HG03521 (cell line): Measurements from ENCODE around the gene NKX1-1.

ENCODE experiments used
- ATAC-seq: cut with Tn5 transposase; IDR thresholded peaks from one replicate; pipeline ENCODE4 v1.9.1; 2021; ENCODE audit warnings: mild to moderate bottlenecking, moderate library complexity; ENCODE audit not compliant: unreplicated experiment

The NKX1-1 gene

DNA sequence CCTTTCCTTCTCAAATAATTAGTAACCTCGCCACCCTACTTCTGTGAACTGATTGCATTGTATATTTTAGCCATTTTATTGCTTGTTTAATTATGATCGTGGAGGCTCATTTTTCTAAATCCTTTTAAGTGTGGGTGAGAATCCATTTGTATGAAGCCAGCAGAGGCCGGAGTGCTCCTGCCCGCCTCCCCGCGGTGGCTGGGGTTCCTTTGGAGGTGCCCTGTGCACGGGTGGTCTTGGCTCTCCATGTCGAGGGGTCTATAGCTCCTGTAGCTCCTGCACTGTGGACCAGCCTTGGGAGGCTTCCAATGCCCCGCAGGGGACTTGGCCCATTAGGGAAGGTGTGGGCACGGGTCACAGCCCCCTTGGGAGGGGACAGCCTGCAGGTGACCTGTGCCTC is 44.2 kb downstream of the NKX1-1 start:
- no peak for ATAC-seq

DNA sequence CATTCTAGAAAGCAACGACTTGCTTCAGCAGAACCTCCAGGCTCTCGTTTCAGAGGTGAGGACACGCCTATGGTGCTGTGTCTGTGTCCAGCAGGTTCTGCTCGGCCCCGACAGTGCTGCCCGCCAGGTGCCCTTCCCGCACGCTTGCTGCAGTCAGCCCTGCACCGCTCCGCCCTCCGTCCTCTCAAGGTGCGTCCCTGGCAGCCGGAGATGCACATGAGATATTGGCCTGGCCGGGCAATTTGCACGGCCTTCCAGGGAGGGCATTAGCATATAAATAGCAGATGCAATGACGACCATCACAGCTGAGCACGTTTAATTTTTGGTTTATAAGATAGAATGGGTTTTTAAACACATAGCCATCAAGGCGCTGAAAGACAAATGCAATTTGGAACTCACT is 44.8 kb downstream of the NKX1-1 start:
- ATAC-seq: no peak

DNA sequence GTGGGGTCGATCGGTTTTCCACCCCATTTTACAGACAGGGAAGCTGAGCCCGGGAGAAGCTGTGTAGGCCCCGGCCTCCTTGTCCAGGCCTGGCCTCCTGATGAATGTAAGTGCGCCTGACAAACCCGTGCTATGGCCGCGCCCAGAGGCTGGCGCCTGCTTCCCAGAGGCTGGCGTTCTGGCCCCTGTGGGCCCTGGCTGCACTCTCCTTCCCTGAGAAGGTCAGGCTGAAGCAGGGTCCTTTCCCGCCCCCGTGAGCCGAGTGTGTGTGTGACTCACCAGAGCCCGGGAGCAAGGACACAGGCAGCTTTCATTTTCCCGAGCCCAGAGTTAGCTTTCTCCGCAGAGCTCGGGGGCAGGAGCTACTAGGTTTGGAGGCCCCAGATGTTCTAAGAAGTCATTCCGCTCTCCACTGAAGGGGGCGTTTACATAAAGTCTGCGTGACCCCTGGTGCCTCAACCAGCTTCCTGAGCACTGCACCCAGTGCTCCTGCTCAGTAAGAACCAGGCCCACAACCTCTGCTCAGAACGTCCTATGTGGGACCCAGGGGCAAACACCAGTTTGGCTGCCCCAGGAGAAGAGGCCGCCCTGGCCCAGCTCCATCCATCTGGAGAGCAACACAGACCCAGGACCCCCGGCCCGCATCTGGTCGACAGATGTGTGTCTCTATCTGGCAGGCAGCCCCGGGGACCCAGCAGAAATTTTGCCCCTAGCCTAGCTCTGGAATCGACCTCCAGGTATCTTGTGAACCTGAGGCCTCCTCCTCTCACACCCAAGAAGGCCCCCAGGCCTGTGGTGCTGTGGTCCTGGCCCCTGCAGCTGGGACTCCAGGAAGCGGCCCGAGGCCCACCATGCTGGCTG is 45.6 kb downstream of the NKX1-1 start:
- ATAC-seq: no peak

DNA sequence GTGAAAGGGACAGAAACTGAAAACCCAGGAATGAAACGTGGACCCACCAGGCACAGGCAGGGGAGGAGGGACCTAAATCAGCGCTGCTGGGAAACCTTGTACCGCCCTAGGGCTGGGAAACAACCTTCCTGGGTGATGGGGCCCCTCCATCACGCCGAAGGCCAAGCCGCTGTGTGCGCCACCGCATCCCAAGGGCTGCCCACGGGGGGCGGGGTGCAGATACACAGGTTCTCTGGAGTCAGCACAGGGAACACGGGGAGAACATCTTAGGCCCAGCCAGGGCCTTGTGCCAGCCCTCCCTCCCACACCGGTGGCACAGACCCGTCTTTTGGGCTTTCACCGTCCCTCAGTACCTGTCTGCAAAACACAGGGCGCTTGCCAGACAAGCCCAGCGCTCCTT is 46.3 kb downstream of the NKX1-1 start:
- ATAC-seq: no peak

DNA sequence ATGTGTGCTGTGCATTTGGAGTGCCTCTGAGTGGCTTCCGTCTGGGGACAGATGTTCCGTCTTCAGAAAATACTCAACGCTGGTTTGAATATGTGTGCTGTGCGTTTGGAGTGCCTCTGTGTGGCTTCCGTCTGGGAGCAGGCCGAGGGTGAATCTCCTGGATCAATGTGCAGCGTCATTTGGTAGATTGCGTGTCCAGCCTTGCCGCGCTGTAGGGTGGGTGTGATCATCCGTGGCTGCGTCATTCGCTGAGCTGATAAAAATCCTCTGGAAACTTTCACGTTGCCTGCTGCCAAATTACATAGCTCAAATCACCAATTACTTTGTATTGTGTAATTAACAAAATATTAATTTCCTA is 47.1 kb downstream of the NKX1-1 start:
- ATAC-seq: no peak

DNA sequence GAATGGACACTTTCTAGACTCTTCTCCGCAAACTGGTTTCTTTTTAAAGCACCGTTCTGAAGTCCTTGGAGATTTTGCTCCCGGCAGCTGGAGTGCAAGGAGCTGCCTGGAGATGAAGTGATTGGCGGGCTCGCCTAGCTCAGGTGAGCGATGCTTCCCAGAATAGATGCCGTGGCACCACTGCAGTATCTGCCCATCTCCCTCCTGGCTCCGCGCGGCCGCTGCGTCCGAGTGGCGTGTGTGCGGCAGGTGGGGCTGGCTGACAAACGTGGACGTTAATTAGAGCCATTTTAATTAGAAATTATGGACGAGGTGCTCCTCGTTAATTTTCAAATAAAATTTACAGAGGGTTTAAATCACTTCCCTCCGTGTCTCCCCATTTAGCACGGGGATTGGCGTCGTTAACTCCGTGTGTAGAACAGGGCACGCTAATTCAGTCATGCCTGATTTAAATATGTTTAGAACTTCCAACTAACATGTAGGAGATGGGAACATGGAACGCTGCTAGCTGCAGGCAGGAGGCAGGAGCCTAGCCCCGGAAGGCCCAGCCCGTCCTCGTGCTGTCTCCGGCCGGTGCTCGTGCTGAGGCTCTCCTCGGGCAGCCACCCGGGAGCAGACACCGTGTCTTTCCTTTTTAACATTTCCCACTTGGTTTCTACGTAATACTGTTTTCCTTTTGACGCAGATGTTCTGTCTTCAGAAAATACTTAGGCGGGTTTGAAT is 47.7 kb downstream of the NKX1-1 start:
- ATAC-seq: no peak

DNA sequence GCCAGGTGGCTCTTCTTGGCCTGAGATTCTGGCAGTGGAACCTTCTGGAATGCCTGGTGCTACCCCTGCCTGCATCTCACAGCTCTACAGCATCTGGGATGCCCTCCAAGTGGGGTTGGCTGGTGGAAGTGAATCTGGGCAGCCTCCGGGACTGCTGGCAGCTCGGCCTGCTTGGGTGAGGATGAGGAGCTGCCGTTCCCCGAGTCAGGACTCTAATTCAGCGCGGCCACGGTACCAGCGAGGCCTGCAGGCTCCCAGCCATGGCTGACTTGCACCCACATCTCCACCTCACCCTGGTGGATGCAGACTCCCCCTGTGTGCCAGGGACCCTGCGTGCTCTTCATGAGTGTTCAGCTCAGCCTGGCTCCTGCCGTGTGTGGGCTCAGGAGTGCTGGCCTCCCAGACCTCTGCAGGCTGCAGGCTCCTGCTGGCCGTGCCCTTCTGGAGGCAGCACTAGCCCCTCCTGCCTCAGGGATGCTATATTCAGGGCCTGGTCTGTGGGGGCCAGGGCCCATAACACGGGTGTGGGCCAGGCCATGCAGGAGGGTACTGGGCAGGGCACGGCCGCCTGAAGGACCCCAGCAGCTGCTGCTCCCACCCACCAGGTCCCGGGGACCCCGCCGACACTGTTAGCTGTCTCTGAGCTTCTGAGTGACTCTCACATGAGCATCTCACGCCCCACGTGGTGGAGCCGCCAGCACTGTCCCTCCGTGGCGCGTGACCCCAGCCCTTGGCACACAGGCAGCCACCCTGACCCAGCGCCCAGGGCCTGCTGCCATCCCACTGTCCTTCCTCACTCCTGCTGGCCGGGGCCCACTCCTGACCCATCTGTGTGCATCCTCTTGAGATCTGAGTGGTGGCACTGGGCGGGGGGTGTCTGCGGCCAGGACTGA is 48.6 kb downstream of the NKX1-1 start:
- no peak for ATAC-seq

DNA sequence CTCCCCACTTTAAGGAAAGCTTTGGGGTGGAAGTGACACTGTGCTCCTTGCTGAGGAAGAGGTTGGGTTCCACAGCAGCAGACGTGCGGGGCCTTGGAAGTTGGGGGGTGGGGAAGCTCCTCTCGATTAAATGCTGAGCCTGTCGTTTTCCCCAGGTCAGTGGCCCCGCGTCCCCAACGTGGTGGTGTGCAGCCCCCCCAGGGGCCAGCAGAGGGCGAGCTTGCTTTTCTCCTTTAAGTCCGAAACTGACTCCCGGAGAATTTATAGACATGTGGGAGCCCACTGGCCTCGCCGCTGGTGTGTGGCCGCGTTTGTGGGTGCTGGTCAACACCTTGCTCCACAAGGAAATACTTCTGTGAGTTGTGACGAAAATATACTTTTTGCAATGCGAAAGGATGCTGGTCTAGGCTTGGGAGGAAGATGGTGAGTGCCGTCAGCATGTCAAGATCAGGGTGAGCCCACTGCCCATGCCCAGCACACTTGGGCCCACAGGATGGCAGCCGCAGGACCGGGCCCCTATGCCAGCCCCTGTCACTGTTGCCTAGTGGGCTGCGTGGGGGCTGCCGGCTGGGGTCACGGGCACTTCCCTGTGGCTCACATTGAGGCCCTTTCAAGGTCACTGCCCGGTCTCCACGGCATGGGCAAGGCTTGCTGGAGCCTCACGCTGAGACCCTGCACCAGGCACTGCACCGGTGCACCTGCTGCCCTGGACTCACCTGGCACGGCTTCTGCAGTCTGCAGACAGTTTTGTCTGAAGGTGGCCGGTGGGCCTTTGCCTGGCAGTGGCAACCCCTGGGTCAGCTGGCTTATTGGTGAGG is 49.9 kb downstream of the NKX1-1 start:
- no peak for ATAC-seq

DNA sequence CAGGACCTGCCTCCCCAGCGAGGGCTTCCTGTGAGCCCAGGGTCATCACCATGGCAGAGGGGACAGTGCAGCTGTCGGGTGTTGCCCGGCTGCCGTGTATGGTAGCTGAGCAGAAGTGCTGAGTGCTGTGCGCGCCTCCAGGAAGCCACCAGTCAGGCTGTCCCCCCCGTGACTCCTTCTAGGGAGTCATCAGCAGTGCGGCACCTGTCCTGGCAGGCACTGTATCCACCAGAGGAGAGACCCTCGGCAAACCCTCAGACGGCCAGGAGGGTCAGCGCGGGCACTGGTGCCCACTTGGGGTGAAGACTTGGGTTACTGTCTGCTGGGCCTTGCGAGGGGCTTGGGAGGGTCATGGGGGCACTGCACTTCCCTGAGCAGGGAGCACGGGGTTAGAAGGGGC is 50.9 kb downstream of the NKX1-1 start:
- no peak for ATAC-seq

DNA sequence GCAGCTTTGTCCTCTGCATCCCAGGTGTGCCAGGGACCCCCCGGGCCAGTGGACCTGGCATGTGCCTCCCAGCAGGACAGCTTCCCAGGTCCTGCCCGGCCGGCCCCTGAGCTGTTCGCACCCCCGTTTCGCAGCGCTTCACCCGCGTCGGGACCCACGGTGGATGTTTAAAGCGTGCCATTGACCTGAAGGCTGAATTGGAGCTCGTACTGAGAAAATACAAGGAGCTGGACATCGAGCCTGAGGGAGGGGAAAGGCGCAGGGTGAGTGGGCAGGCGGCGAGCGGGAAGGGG is 51.3 kb downstream of the NKX1-1 start:
- ATAC-seq: no peak

DNA sequence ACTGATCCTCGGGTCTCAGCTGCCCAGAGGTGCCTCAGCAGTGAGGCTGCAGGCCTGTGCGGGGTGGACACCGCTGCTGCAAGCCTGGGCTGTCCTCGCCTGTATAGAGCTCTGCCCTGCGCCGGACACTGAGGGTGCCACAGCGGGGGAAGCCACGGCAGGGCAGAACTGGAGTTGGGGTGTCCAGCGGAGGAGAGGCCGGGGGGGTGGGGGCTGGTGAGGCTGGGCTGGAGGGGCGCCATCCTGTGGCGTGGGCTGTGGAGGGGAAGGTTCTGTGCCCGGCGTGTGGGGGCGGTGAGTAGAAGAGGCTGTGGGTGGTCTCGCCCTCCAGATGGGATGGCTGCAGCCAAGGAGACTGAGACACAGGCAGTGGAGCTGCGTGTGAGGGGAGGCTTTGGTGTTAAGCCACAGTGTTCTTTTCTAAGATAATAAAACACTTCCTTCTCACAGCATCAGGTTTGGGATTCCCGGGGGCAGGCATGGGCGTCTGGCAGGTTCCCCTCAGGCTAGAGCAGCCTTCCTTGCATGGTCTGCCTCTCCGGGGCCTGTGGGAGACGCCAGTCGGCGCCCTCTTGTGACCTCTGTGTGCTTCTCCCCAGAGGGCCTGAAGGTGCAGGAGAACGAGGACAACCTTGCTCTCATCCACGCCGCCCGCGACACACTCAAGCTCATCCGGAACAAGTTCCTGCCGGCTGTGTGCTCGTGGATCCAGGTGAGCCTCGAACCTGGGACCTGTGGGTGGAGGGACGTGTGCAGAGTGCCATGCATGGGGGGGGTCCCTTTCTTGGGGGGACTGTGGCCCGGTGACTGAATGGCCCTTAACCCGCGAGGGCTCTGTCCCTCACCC is 51.9 kb downstream of the NKX1-1 start:
- ATAC-seq: no peak

DNA sequence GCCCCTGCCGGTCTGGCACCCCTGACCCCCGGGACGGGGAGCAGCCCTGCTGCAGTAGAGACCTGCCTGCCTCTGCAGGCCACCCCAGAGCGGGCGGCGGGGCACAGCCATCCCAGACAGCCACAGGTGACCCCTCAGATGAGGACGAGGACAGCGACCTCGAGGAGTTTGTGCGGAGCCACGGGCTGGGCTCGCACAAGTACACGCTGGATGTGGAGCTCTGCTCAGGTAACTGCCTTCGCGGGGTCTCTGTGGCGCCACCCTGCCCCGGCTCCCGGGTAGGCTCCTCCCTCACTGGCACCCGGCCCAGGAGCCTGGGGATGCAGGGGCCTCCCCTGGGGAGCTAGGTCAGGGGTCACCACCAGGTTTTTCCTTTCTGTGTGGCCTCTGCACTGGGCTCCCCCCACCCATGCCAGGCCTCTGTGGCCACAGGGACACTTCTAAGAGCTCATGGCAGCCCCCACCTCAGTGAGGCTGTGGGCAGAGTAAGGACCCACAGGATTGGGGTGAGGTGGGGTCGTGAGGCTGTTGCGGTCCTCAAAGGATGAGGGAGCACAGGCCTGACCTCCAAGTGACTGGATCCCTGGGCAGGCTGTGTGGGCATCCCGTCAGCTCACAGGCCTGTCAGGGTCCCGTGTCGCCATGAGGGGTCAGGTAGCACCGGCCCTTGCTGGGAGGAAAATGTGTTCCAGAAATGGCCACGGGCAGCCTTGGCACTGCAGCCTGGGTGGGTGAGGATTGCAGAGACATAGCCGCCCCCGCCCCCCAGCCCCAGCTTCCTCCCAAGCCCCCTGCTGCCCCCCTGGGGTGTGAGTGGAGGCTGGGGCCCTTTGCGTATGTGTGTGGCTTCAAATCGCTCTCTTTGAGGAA is 52.8 kb downstream of the NKX1-1 start:
- ATAC-seq: no peak
